ENCODE measurements around the gene HMSD.
"Not testable (repeated sequence)": the region's sequence is repeated elsewhere in the genome, so short reads cannot be mapped to it uniquely, and the experiment has no call there.

Gene HMSD

GRCh38 chr18:63936156-63936931 lies 12.8 kb upstream of the HMSD start:
- DNase-seq: peak; percentile 67 to 69
- TF ChIP-seq POLR2A (IDR thresholded peaks at IDR 0.05; ENCODE audit: low read length) (no peak), GATA1 (IDR thresholded peaks at IDR 0.05; ENCODE audit: low read depth, low read length) (no peak)

GRCh38 chr18:63936932-63937393 lies 12.1 kb upstream of the HMSD start:
- TF ChIP-seq GATA1 (IDR thresholded peaks at IDR 0.05; ENCODE audit: low read depth, low read length): no peak
- TF ChIP-seq POLR2A (IDR thresholded peaks at IDR 0.05; ENCODE audit: low read length): no peak
- DNase-seq: no peak

DNA sequence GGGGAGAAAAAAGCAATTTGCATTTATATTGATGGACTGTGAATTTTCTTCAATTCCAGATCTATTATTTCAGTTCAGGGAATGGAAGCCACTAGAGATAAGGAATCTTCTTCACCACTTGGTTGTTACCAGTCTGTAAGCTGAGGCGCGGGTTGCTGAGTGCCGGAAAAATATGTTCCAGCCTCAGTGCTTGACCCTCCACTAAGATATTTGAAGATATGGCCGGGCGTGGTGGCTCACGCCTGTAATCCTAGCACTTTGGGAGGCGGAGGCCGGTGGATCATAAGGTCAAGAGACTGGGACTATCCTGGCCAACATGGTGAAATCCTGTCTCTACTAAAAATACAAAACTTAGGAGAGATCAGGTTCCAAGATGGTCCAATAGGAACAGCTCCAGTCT lies 9.1 kb upstream of the HMSD start:
- no peak for DNase-seq
- no peak for TF ChIP-seq POLR2A (IDR thresholded peaks at IDR 0.05; ENCODE audit: low read length)
- no peak for TF ChIP-seq GATA1 (IDR thresholded peaks at IDR 0.05; ENCODE audit: low read depth, low read length)

GRCh38 chr18:63940543-63941050 lies 8.5 kb upstream of the HMSD start:
- DNase-seq: not testable (repeated sequence)

- DNase-seq: no peak
- TF ChIP-seq POLR2A (IDR thresholded peaks at IDR 0.05; ENCODE audit: low read length) (no peak), GATA1 (IDR thresholded peaks at IDR 0.05; ENCODE audit: low read depth, low read length) (no peak)
Observed at GRCh38 chr18:63947051-63947790, 1.9 kb upstream of the HMSD start.

DNA sequence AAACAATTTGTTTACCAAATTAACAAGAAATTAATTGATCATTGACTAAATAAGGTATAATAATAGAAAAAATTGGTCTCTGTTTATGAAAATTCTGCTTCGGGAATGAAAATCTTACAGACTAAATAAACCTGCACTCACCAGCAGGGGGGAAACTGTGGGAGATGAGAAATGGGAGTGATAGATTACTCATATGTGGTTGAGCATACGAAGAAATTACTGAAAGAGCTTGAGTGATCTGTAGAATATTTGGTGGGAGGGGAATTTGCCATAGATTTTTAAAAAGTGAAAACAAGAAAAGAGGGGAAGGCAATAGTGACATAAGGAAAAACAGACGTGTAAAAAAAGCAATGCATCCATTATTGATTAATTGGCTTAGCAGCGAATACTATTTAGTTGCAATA lies 2.2 kb downstream of the HMSD start:
- TF ChIP-seq GATA1 (IDR thresholded peaks at IDR 0.05; ENCODE audit: low read depth, low read length): no peak
- no peak for TF ChIP-seq POLR2A (IDR thresholded peaks at IDR 0.05; ENCODE audit: low read length)
- DNase-seq: no peak

GRCh38 chr18:63953811-63954210 lies 4.7 kb downstream of the HMSD start:
- TF ChIP-seq GATA1 (IDR thresholded peaks at IDR 0.05; ENCODE audit: low read depth, low read length) (no peak), POLR2A (IDR thresholded peaks at IDR 0.05; ENCODE audit: low read length) (no peak)
- no peak for DNase-seq

- TF ChIP-seq POLR2A (IDR thresholded peaks at IDR 0.05; ENCODE audit: low read length) (no peak), GATA1 (IDR thresholded peaks at IDR 0.05; ENCODE audit: low read depth, low read length) (no peak)
- no peak for DNase-seq
Observed at GRCh38 chr18:63956755-63957154, 7.7 kb downstream of the HMSD start.

GRCh38 chr18:63960891-63961290 lies 11.8 kb downstream of the HMSD start:
- no peak for DNase-seq
- TF ChIP-seq POLR2A (IDR thresholded peaks at IDR 0.05; ENCODE audit: low read length): no peak
- no peak for TF ChIP-seq GATA1 (IDR thresholded peaks at IDR 0.05; ENCODE audit: low read depth, low read length)

GRCh38 chr18:63961435-63961980 lies 12.4 kb downstream of the HMSD start:
- TF ChIP-seq POLR2A (IDR thresholded peaks at IDR 0.05; ENCODE audit: low read length): no peak
- TF ChIP-seq GATA1 (IDR thresholded peaks at IDR 0.05; ENCODE audit: low read depth, low read length): no peak
- DNase-seq: no peak

DNA sequence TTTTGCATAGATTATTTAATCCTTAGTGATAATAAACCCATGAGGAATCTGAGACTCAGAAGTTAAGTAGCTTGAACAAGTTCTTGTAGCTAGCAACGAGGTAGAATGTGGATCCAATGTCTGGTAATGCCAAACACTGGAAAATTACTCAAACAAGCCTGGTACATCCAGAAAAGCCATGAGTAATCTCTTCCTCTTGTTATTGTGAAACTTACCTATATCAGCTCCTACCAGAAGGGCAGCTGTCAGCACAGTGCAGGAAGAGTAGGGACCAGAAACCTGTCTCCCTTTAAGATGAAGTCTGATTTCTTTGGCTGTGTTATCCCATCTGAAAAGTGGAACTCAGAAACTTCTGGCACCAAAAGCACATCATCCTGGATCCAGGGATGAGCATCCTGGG lies 13.0 kb downstream of the HMSD start:
- no peak for TF ChIP-seq POLR2A (IDR thresholded peaks at IDR 0.05; ENCODE audit: low read length)
- TF ChIP-seq GATA1 (IDR thresholded peaks at IDR 0.05; ENCODE audit: low read depth, low read length): no peak
- no peak for DNase-seq

DNA sequence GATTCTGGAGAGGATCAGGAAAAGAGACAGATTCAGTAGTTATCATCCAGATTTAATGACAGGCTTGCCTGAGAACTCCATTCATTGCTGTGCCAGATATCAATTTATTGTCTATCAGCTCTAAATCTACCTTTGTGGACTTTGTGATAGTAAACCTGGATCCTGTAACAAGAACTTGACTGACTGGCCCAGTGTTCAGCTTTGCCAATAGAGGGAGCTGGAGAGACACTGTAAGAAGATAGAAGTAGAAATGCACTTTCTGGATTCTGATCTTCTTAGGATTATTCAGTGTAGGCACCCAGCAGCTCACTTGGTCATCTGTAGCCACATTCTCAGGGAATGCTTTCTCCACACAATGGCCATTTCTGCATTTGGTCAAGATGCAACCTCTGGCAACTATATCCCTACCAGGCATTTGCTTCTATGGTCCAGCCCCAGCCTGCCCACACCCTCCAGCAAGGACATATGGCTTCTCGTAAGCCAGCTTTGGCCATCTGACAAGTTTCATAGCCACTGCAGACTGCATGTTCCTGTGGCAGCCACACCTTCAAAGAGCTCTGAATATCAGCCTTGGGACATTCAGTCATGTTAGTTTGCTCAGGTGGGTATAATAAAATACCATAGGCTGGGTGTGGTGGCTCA lies 14.6 kb downstream of the HMSD start:
- TF ChIP-seq GATA1 (IDR thresholded peaks at IDR 0.05; ENCODE audit: low read depth, low read length) (no peak), POLR2A (IDR thresholded peaks at IDR 0.05; ENCODE audit: low read length) (no peak)

GRCh38 chr18:63964908-63965307 lies 15.8 kb downstream of the HMSD start:
- TF ChIP-seq GATA1 (IDR thresholded peaks at IDR 0.05; ENCODE audit: low read depth, low read length): no peak
- no peak for TF ChIP-seq POLR2A (IDR thresholded peaks at IDR 0.05; ENCODE audit: low read length)
- DNase-seq: no peak

More for the DNA sequence above, 14.6 kb downstream of the HMSD start:
- peak; percentile 20 to 48 for DNase-seq

All from erythroblast (primary cell).